CD14-positive monocyte (primary cell): ENCODE data around the gene THSD7B. TPM values are rescaled to one million over a fixed set of nuclear protein-coding genes. Genes with fewer than 3 reads are reported as not detected.
A peak's percentile ranks its signal among the peaks of the same experiment; 100 is the strongest.

Experiments used
- DNase-seq, 3 donors: peaks; one replicate each; pipeline ENCODE4 v3.0.0-alpha.2; 2011 to 2022
- H2AFZ ChIP-seq: 2 replicates; pipeline ENCODE4 v1.6.0; 2012; ENCODE audit warnings: mild to moderate bottlenecking, low read depth, low read length, inconsistent platforms; ENCODE audit not compliant: insufficient read depth, poor library complexity, severe bottlenecking
- H3K27ac ChIP-seq, 2 donors: 1 replicate in 1 of 2; 2 replicates in 1 of 2; pipeline ENCODE4 v1.5.1; 2012 to 2013; ENCODE audit warnings: low read length in 2 of 2, control low read depth in 1 of 2, inconsistent platforms in 1 of 2, low read depth in 1 of 2, mild to moderate bottlenecking in 1 of 2
- H3K27me3 ChIP-seq, 2 donors: one replicate each; pipeline versions ENCODE4 v1.6.0 to v1.6.1; 2011 to 2013; ENCODE audit warnings: low read length in 2 of 2; ENCODE audit not compliant: control insufficient read depth in 2 of 2, insufficient read depth in 2 of 2
- H3K36me3 ChIP-seq, 2 donors: replicated peaks in 1 of 2; 1 replicate in 1 of 2; 2 replicates in 1 of 2; pipeline versions ENCODE4 v1.5.1 to v1.6.1; 2012 to 2013; ENCODE audit warnings: low read length in 2 of 2, control low read depth in 1 of 2, inconsistent platforms in 1 of 2, mild to moderate bottlenecking in 1 of 2; ENCODE audit not compliant: insufficient read depth in 2 of 2, control insufficient read depth in 1 of 2
- H3K4me1 ChIP-seq, 2 donors: 1 replicate in 1 of 2; 2 replicates in 1 of 2; pipeline versions ENCODE4 v1.5.1 to v1.6.1; 2012 to 2013; ENCODE audit warnings: low read length in 2 of 2, control low read depth in 1 of 2, inconsistent platforms in 1 of 2, mild to moderate bottlenecking in 1 of 2, moderate library complexity in 1 of 2; ENCODE audit not compliant: insufficient read depth in 2 of 2, control insufficient read depth in 1 of 2
- H3K4me2 ChIP-seq: replicated peaks from 2 replicates; pipeline ENCODE3; 2012; ENCODE audit warnings: low read length, moderate library complexity, mild to moderate bottlenecking; ENCODE audit not compliant: poor library complexity, severe bottlenecking; ENCODE audit errors: extremely low read depth
- H3K4me3 ChIP-seq, 3 experiments: fragments of 200-600 bp in 1 of 3; sonication (generic) in 1 of 3; replicated peaks in 1 of 3; 1 replicate in 2 of 3; 2 replicates in 1 of 3; pipeline ENCODE4 v1.5.1; 2011 to 2013; ENCODE audit warnings: low read length in 3 of 3, mild to moderate bottlenecking in 3 of 3, control low read depth in 2 of 3, low read depth in 2 of 3, inconsistent platforms in 1 of 3, moderate library complexity in 1 of 3
- H3K79me2 ChIP-seq: 2 replicates; pipeline ENCODE4 v1.6.0; 2012; ENCODE audit warnings: mild to moderate bottlenecking, control low read depth, inconsistent platforms, low read length, moderate library complexity; ENCODE audit not compliant: insufficient read depth
- H3K9ac ChIP-seq: 2 replicates; pipeline ENCODE4 v1.6.0; 2017; ENCODE audit warnings: low read length, mild to moderate bottlenecking; ENCODE audit not compliant: insufficient read depth, poor library complexity, severe bottlenecking
- H3K9me3 ChIP-seq, 2 donors: replicated peaks in 1 of 2; 1 replicate in 1 of 2; 2 replicates in 1 of 2; pipeline versions ENCODE4 v1.5.1 to v1.6.1; 2012 to 2013; ENCODE audit warnings: low read length in 2 of 2, control low read depth in 1 of 2; ENCODE audit not compliant: control insufficient read depth in 1 of 2, insufficient read depth in 1 of 2
- H4K20me1 ChIP-seq: 2 replicates; pipeline ENCODE4 v1.6.0; 2012; ENCODE audit warnings: mild to moderate bottlenecking, low read length, control low read depth, moderate library complexity; ENCODE audit not compliant: insufficient read depth
- H3K27ac Mint-ChIP-seq, 7 donors: one replicate each; pipeline ENCODE4 v1.8.0; 2020; ENCODE audit warnings: mild to moderate bottlenecking in 7 of 7, mixed read lengths in 7 of 7, moderate library complexity in 6 of 7, inconsistent platforms in 2 of 7
- H3K27me3 Mint-ChIP-seq, 3 donors: one replicate each; pipeline ENCODE4 v1.8.0; 2021 to 2022; ENCODE audit warnings: low read depth in 3 of 3, mild to moderate bottlenecking in 3 of 3, mixed read lengths in 3 of 3, moderate library complexity in 3 of 3, inconsistent platforms in 1 of 3
- H3K36me3 Mint-ChIP-seq, 2 donors: one replicate each; pipeline ENCODE4 v1.8.0; 2020; ENCODE audit warnings: mixed read lengths in 2 of 2, inconsistent platforms in 1 of 2, mild to moderate bottlenecking in 1 of 2
- H3K4me1 Mint-ChIP-seq: one replicate; pipeline ENCODE4 v1.8.0; 2020; ENCODE audit warnings: mild to moderate bottlenecking, mixed read lengths
- H3K4me3 Mint-ChIP-seq, 2 donors: one replicate each; pipeline ENCODE4 v1.8.0; 2020; ENCODE audit warnings: mild to moderate bottlenecking in 2 of 2, mixed read lengths in 2 of 2, moderate library complexity in 1 of 2
- H3K9me3 Mint-ChIP-seq, 7 donors: one replicate each; pipeline ENCODE4 v1.8.0; 2020 to 2022; ENCODE audit warnings: mixed read lengths in 7 of 7, mild to moderate bottlenecking in 6 of 7, moderate library complexity in 6 of 7, inconsistent platforms in 2 of 7
- WGBS: methylation state at CpG from one replicate; pipeline ENCODE4 v1.1.5; 2013; ENCODE audit warnings: missing lambda C conversion rate; ENCODE audit not compliant: insufficient coverage; 5-methylcytosine and 5-hydroxymethylcytosine counted together
- intact Hi-C, 2 donors: fragments of 100-400 bp; cut with micrococcal nuclease; formaldehyde crosslinking; loops; one replicate each; pipeline versions ENCODE4 v1.15.0 to v1.15.1; 2023
- polyA plus RNA-seq, 3 donors: library from polyadenylated mRNA; depleted of rRNA in 1 of 3; unstranded in 2 of 3; stranded (reverse) in 1 of 3; fragments of 300-500 nt in 2 of 3; fragments of >200 nt in 1 of 3; fragmentation: Illumina TruSeq in 2 of 3; gene quantifications; 1 replicate in 2 of 3; 2 replicates in 1 of 3; pipeline ENCODE4 v1.2.3, GENCODE V29; 2012 to 2021
- TF ChIP-seq, protein P1 (sequence below): fragments of 200-600 bp; IDR thresholded peaks from one replicate; pipeline ENCODE4 v1.8.0; 2022; ENCODE audit warnings: antibody characterized with exemption, mild to moderate bottlenecking

Gene THSD7B
- polyA plus RNA-seq, 3 donors, result not detected

DNA sequence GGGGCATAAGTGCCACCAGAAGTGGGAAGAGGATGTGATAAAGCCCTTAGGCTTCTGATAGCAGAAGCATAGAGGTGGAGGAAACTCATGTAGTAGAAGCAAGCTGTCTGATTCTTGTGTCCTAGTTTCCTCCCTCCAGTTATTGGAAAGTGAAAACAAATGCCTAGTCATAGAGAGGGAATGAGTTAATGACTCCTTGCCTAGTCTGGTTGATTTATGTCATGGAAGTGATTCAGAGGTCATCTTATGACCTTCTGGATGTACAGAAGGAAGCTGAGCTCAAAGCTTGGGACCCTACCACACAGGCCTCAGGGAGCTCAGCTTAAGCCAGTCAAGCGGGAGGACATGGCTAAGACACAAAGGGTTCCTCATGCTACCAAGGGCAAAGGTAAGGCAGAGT lies 232.2 kb downstream of the THSD7B start:
- no peak for DNase-seq
- H3K4me1 Mint-ChIP-seq, result no peaks in the 10 kb centered on the region
- no peak overlapping the region for H3K4me2 ChIP-seq

DNA sequence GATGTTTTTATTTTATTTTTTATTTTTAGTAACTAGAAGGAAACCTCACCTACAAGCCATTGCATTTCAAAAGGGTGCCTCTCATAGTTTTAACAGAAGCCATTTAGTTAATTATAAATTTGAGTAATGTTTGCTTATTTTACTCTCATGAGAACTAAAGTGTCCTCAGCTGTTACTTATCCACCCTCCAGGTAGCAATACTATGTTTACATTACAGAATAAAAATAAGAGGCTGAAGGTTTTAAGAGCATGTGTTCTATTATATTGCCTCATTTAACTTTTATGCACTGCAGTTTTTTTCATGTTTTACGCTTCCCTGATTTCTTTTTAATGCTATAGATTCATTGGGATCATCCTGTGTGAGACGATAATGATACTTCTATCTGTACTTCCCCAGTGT lies 235.5 kb downstream of the THSD7B start:
- Histone ChIP-seq H4K20me1 (no peaks in the 10 kb centered on the region), H2AFZ (no peak overlapping the region), H3K36me3 (no peaks in the 10 kb centered on the region), H3K9ac (no peak overlapping the region), H3K9me3 (no peaks in the 10 kb centered on the region), H3K4me2 (no peak overlapping the region), H3K79me2 (no peaks in the 10 kb centered on the region), H3K27ac (no peak overlapping the region), H3K4me3 (no peak overlapping the region), H3K4me1 (no peaks in the 10 kb centered on the region), H3K27me3 (no peaks in the 10 kb centered on the region)
- no peaks in the 10 kb centered on the region for H3K4me1 Mint-ChIP-seq
- DNase-seq, result no peak
- H3K9me3 Mint-ChIP-seq, result peaks cover 0 to 2% (median 0%) of the 10 kb centered on the region in 7 donors
- H3K27ac Mint-ChIP-seq, result no peak overlapping the region
- WGBS, result no CpG with 5 or more reads among the region's 2 CpGs
- intact Hi-C loops, result no loop called here
- H3K4me3 Mint-ChIP-seq, result no peak overlapping the region
- TF ChIP-seq, protein P1, sequence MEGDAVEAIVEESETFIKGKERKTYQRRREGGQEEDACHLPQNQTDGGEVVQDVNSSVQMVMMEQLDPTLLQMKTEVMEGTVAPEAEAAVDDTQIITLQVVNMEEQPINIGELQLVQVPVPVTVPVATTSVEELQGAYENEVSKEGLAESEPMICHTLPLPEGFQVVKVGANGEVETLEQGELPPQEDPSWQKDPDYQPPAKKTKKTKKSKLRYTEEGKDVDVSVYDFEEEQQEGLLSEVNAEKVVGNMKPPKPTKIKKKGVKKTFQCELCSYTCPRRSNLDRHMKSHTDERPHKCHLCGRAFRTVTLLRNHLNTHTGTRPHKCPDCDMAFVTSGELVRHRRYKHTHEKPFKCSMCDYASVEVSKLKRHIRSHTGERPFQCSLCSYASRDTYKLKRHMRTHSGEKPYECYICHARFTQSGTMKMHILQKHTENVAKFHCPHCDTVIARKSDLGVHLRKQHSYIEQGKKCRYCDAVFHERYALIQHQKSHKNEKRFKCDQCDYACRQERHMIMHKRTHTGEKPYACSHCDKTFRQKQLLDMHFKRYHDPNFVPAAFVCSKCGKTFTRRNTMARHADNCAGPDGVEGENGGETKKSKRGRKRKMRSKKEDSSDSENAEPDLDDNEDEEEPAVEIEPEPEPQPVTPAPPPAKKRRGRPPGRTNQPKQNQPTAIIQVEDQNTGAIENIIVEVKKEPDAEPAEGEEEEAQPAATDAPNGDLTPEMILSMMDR, result no peak
- no peaks in the 10 kb centered on the region for H3K36me3 Mint-ChIP-seq
- H3K27me3 Mint-ChIP-seq, result peaks cover 0 to 3% (median 0%) of the 10 kb centered on the region in 3 donors

More for the DNA sequence above, 232.2 kb downstream of the THSD7B start:
- Histone ChIP-seq H3K4me1 (no peaks in the 10 kb centered on the region), H2AFZ (no peak overlapping the region), H3K9ac (no peak overlapping the region), H3K36me3 (no peaks in the 10 kb centered on the region), H3K9me3 (no peaks in the 10 kb centered on the region), H3K4me3 (no peak overlapping the region), H3K79me2 (no peaks in the 10 kb centered on the region), H3K27me3 (no peaks in the 10 kb centered on the region), H3K27ac (no peak overlapping the region), H4K20me1 (no peaks in the 10 kb centered on the region)
- peaks cover 0 to 3% (median 2%) of the 10 kb centered on the region in 3 donors for H3K27me3 Mint-ChIP-seq
- H3K4me3 Mint-ChIP-seq, result no peak overlapping the region
- H3K9me3 Mint-ChIP-seq, result peaks cover 0 to 2% (median 0%) of the 10 kb centered on the region in 7 donors
- 100% methylated on average over 1 of the region's 1 CpG for WGBS
- intact Hi-C loops, result no loop called here
- H3K36me3 Mint-ChIP-seq, result no peaks in the 10 kb centered on the region
- TF ChIP-seq, protein P1, result no peak
- peak overlapping the region in 1 of 7 donors; percentile 51 for H3K27ac Mint-ChIP-seq
